Natural killer cell (primary cell): ENCODE data around the gene DIP2A. TPM values are rescaled to one million over a fixed set of nuclear protein-coding genes. Genes with fewer than 3 reads are reported as not detected.

ENCODE experiments used
- ATAC-seq, 3 donors: fragments of 150-1000 bp in 2 of 3; fragments of 200-7000 bp in 1 of 3; cut with Tn5 transposase; 1 replicate in 1 of 3; 2 replicates in 2 of 3; pipeline ENCODE4 v1.10.0; 2021; ENCODE audit warnings: mild to moderate bottlenecking in 2 of 3, moderate library complexity in 2 of 3
- DNase-seq, 2 donors: peaks; one replicate each; pipeline versions ENCODE4 v3.0.0 to v3.0.0-alpha.2; 2013 to 2021; ENCODE audit warnings: mixed read lengths in 1 of 2
- H3K27ac ChIP-seq: one replicate; pipeline ENCODE4 v1.5.1; 2013; ENCODE audit warnings: mild to moderate bottlenecking, low read length
- H3K27me3 ChIP-seq: one replicate; pipeline ENCODE4 v1.6.1; 2013; ENCODE audit warnings: low read length; ENCODE audit not compliant: control insufficient read depth, insufficient read depth
- H3K36me3 ChIP-seq: one replicate; pipeline ENCODE4 v1.6.1; 2013; ENCODE audit warnings: low read length; ENCODE audit not compliant: control insufficient read depth, insufficient read depth
- H3K4me1 ChIP-seq: one replicate; pipeline ENCODE4 v1.6.1; 2013; ENCODE audit warnings: low read length; ENCODE audit not compliant: control insufficient read depth, insufficient read depth
- H3K4me3 ChIP-seq: one replicate; pipeline ENCODE4 v1.5.1; 2013; ENCODE audit warnings: low read length
- H3K9me3 ChIP-seq: one replicate; pipeline ENCODE4 v1.6.1; 2013; ENCODE audit warnings: low read length; ENCODE audit not compliant: control insufficient read depth, insufficient read depth
- H3K27ac Mint-ChIP-seq, 2 donors: one replicate each; pipeline ENCODE4 v1.8.0; 2022; ENCODE audit warnings: mild to moderate bottlenecking in 2 of 2, mixed read lengths in 2 of 2, moderate library complexity in 1 of 2
- H3K27me3 Mint-ChIP-seq, 2 donors: one replicate each; pipeline ENCODE4 v1.8.0; 2022; ENCODE audit warnings: low read depth in 2 of 2, mixed read lengths in 2 of 2
- H3K36me3 Mint-ChIP-seq: one replicate; pipeline ENCODE4 v1.8.0; 2022; ENCODE audit warnings: mixed read lengths
- H3K4me1 Mint-ChIP-seq, 2 donors: one replicate each; pipeline ENCODE4 v1.8.0; 2022; ENCODE audit warnings: mixed read lengths in 2 of 2
- H3K4me3 Mint-ChIP-seq: one replicate; pipeline ENCODE4 v1.8.0; 2022; ENCODE audit warnings: mild to moderate bottlenecking, moderate library complexity, mixed read lengths
- H3K9me3 Mint-ChIP-seq, 2 donors: one replicate each; pipeline ENCODE4 v1.8.0; 2022; ENCODE audit warnings: mixed read lengths in 2 of 2
- WGBS: methylation state at CpG from one replicate; pipeline ENCODE4 v1.1.7; 2013; ENCODE audit warnings: missing lambda C conversion rate; ENCODE audit not compliant: insufficient coverage; 5-methylcytosine and 5-hydroxymethylcytosine counted together
- intact Hi-C: fragments of 100-400 bp; cut with micrococcal nuclease; formaldehyde crosslinking; loops from one replicate; pipeline ENCODE4 v1.14.2; 2022
- total RNA-seq, 4 donors: library from RNA; stranded (reverse); fragments of 120-200 nt in 1 of 4; gene quantifications; one replicate each; pipeline versions ENCODE4 v1.2.3 to v1.2.4, GENCODE V29; 2013 to 2022
- TF ChIP-seq, protein P1 (sequence below): fragments of 200-600 bp; IDR thresholded peaks from one replicate; pipeline ENCODE4 v1.8.0; 2022; ENCODE audit warnings: antibody characterized with exemption

Gene DIP2A
- total RNA-seq, 3 donors from 2014 or later (not counting 1 experiment from before 2014, with no cell fraction given), result 166 to 308 (median 170) TPM

GRCh38 chr21:46478910-46479309 lies 20.2 kb downstream of the DIP2A start:
- Mint-ChIP-seq H3K27me3 (no peaks in the 10 kb centered on the region), H3K4me3 (no peak overlapping the region), H3K36me3 (no peaks in the 10 kb centered on the region), H3K27ac (peak overlapping the region in 1 of 2 donors; percentile 25), H3K9me3 (no peaks in the 10 kb centered on the region), H3K4me1 (peaks cover 45 to 66% of the 10 kb centered on the region in 2 donors)
- intact Hi-C loops, result no loop called here
- DNase-seq, result no peak
- no peaks in the 10 kb centered on the region for H3K9me3 ChIP-seq
- no peak overlapping the region for H3K4me3 ChIP-seq
- peaks cover 3% of the 10 kb centered on the region for H3K36me3 ChIP-seq
- no peak for ATAC-seq
- H3K4me1 ChIP-seq, result peaks cover 20% of the 10 kb centered on the region
- 100% methylated on average over 2 of the region's 2 CpGs for WGBS
- H3K27ac ChIP-seq, result no peak overlapping the region
- TF ChIP-seq, protein P1, sequence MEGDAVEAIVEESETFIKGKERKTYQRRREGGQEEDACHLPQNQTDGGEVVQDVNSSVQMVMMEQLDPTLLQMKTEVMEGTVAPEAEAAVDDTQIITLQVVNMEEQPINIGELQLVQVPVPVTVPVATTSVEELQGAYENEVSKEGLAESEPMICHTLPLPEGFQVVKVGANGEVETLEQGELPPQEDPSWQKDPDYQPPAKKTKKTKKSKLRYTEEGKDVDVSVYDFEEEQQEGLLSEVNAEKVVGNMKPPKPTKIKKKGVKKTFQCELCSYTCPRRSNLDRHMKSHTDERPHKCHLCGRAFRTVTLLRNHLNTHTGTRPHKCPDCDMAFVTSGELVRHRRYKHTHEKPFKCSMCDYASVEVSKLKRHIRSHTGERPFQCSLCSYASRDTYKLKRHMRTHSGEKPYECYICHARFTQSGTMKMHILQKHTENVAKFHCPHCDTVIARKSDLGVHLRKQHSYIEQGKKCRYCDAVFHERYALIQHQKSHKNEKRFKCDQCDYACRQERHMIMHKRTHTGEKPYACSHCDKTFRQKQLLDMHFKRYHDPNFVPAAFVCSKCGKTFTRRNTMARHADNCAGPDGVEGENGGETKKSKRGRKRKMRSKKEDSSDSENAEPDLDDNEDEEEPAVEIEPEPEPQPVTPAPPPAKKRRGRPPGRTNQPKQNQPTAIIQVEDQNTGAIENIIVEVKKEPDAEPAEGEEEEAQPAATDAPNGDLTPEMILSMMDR, result no peak
- no peaks in the 10 kb centered on the region for H3K27me3 ChIP-seq

DNA sequence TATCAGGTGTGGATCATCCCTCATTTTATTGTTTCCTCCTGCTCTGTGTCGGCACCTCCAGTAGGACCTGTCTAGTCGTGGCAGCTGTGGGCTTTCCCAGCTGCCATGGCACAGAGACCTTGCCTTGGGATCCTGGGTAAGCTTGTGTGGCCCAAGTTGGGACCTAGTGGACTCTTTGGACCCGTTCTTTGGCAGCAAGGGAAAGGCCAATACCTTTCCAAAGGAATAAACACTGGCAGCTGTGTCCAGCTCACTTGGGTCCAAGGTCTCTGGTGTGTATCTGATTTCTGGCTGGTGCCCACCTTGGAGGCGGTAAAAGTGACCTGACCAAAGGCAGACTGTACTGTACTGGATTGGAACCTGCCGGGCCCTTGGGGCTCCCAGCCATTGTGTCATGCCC lies 21.8 kb downstream of the DIP2A start:
- Histone ChIP-seq H3K9me3 (no peaks in the 10 kb centered on the region), H3K36me3 (peaks cover 3% of the 10 kb centered on the region), H3K4me1 (peaks cover 17% of the 10 kb centered on the region), H3K27ac (no peak overlapping the region), H3K4me3 (no peak overlapping the region), H3K27me3 (no peaks in the 10 kb centered on the region)
- Mint-ChIP-seq H3K9me3 (no peaks in the 10 kb centered on the region), H3K36me3 (no peaks in the 10 kb centered on the region), H3K27ac (peak overlapping the region in 1 of 2 donors; percentile 71), H3K4me1 (peaks cover 51 to 60% of the 10 kb centered on the region in 2 donors), H3K27me3 (no peaks in the 10 kb centered on the region), H3K4me3 (no peak overlapping the region)
- DNase-seq, result no peak
- ATAC-seq, result no peak
- intact Hi-C loops, result loop anchor here (5.0 kb wide), 1 partner anchor 57 kb away; no protein-coding TSS in a partner anchor
- TF ChIP-seq, protein P1, result no peak
- WGBS, result 98% methylated on average over 5 of the region's 5 CpGs

- Mint-ChIP-seq H3K27ac (peak overlapping the region; percentile 71 to 90), H3K36me3 (peaks cover 10% of the 10 kb centered on the region)
- peaks cover 12% of the 10 kb centered on the region for H3K36me3 ChIP-seq
Observed at GRCh38 chr21:46482225-46482845, 23.6 kb downstream of the DIP2A start.

More at GRCh38 chr21:46482225-46482845, 23.6 kb downstream of the DIP2A start:
- ATAC-seq (peak; percentile 49 to 63 (median 62)), DNase-seq (no peak)
- peaks cover 17% of the 10 kb centered on the region for H3K4me1 ChIP-seq
- H3K4me3 Mint-ChIP-seq, result peak overlapping the region; percentile 73
- H3K9me3 ChIP-seq, result no peaks in the 10 kb centered on the region
- H3K27ac ChIP-seq, result peak overlapping the region; percentile 31
- H3K9me3 Mint-ChIP-seq, result no peaks in the 10 kb centered on the region
- 72% methylated on average over 5 of the region's 6 CpGs for WGBS
- no peak overlapping the region for H3K4me3 ChIP-seq
- H3K27me3 ChIP-seq, result no peaks in the 10 kb centered on the region
- peaks cover 62% of the 10 kb centered on the region in 2 donors for H3K4me1 Mint-ChIP-seq
- intact Hi-C loops, result loop anchor here (2.0 to 5.0 kb wide), 2 partner anchors 55 to 58 kb away; no protein-coding TSS in a partner anchor
- TF ChIP-seq, protein P1, result no peak
- no peaks in the 10 kb centered on the region for H3K27me3 Mint-ChIP-seq
